HepG2 (cell line): ENCODE measurements around the gene MRPS34. TPM values are rescaled to one million over a fixed set of nuclear protein-coding genes. Genes with fewer than 3 reads are reported as not detected.

ENCODE experiments used
- ARNT ChIP-seq: fragments of 450-650 bp; IDR thresholded peaks from 2 replicates; pipeline ENCODE4 v1.6.1; 2017
- CBX2 ChIP-seq, 2 experiments: fragments of 200-600 bp in 1 of 2; sonication (generic); formaldehyde crosslinking in 1 of 2; IDR thresholded peaks; 2 replicates each; pipeline versions ENCODE4 v1.7.0 to v1.8.1; 2018 to 2022; ENCODE audit warnings: low read depth in 2 of 2, low read length in 1 of 2, mild to moderate bottlenecking in 1 of 2, missing genetic modification reagents in 1 of 2
- FOXP1 ChIP-seq, 2 experiments: fragments of 450-650 bp in 1 of 2; IDR thresholded peaks; 2 replicates each; pipeline ENCODE4 v1.6.1; 2017 to 2018; ENCODE audit warnings: antibody characterized with exemption in 1 of 2
- GPN1 ChIP-seq: sonication (generic); formaldehyde crosslinking; IDR thresholded peaks from 2 replicates; pipeline ENCODE4 v1.5.1; 2020; ENCODE audit warnings: missing genetic modification reagents, borderline replicate concordance
- HNRNPL ChIP-seq: fragments of 200-400 bp; formaldehyde crosslinking; IDR thresholded peaks from 2 replicates; pipeline ENCODE4 v1.6.1; 2017; ENCODE audit warnings: mild to moderate bottlenecking, low read depth, low read length
- KDM5B ChIP-seq: sonication (generic); formaldehyde crosslinking; IDR thresholded peaks from 2 replicates; pipeline ENCODE4 v1.4.0; 2020; ENCODE audit warnings: missing genetic modification reagents, mild to moderate bottlenecking, borderline replicate concordance
- MYC ChIP-seq: sonication (generic); formaldehyde crosslinking; IDR thresholded peaks from 2 replicates; pipeline ENCODE4 v1.9.0; 2021; ENCODE audit warnings: missing genetic modification reagents, borderline replicate concordance
- PREB ChIP-seq: sonication (generic); formaldehyde crosslinking; IDR thresholded peaks from 2 replicates; pipeline ENCODE4 v1.4.0; 2020; ENCODE audit warnings: missing genetic modification reagents
- RCOR2 ChIP-seq: IDR thresholded peaks from 2 replicates; pipeline ENCODE4 v1.6.1; 2016; ENCODE audit warnings: missing biosample characterization, missing genetic modification reagents
- REPIN1 ChIP-seq: sonication (generic); formaldehyde crosslinking; IDR thresholded peaks from 2 replicates; pipeline ENCODE4 v1.8.0; 2022; ENCODE audit warnings: missing genetic modification reagents, low read depth, mild to moderate bottlenecking, borderline replicate concordance
- RERE ChIP-seq: IDR thresholded peaks from 2 replicates; pipeline ENCODE4 v1.6.1; 2016; ENCODE audit warnings: low read depth, missing genetic modification reagents, missing compliant biosample characterization
- XRCC5 ChIP-seq: fragments of 200-400 bp; formaldehyde crosslinking; optimal IDR thresholded peaks from 2 replicates; pipeline ENCODE3; 2017; ENCODE audit warnings: mild to moderate bottlenecking, low read length
- YEATS4 ChIP-seq: sonication (generic); formaldehyde crosslinking; IDR thresholded peaks from 2 replicates; pipeline ENCODE4 v1.4.0; 2020; ENCODE audit warnings: missing genetic modification reagents, borderline replicate concordance
- ZFP41 ChIP-seq: sonication (generic); formaldehyde crosslinking; IDR thresholded peaks from 2 replicates; pipeline ENCODE4 v1.4.0; 2020; ENCODE audit warnings: mild to moderate bottlenecking, missing genetic modification reagents, borderline replicate concordance
- ZNF121 ChIP-seq: sonication (generic); formaldehyde crosslinking; IDR thresholded peaks from 2 replicates; pipeline ENCODE4 v1.5.0; 2020; ENCODE audit warnings: mild to moderate bottlenecking, missing genetic modification reagents
- ZNF331 ChIP-seq: sonication (generic); formaldehyde crosslinking; IDR thresholded peaks from 2 replicates; pipeline ENCODE4 v1.4.0; 2020; ENCODE audit warnings: missing genetic modification reagents
- ZNF354B ChIP-seq: sonication (generic); formaldehyde crosslinking; IDR thresholded peaks from 2 replicates; pipeline ENCODE4 v1.8.0; 2022; ENCODE audit warnings: mild to moderate bottlenecking, missing genetic modification reagents
- ZNF543 ChIP-seq: sonication (generic); formaldehyde crosslinking; IDR thresholded peaks from 2 replicates; pipeline ENCODE4 v1.4.0; 2020; ENCODE audit warnings: mild to moderate bottlenecking, missing genetic modification reagents
- ZNF878 ChIP-seq: sonication (generic); formaldehyde crosslinking; IDR thresholded peaks from 2 replicates; pipeline ENCODE4 v1.8.1; 2023; ENCODE audit warnings: mild to moderate bottlenecking, missing genetic modification reagents, moderate library complexity
- polyA plus RNA-seq, 8 experiments: library from polyadenylated mRNA; depleted of rRNA in 3 of 8; stranded (reverse) in 7 of 8; unstranded in 1 of 8; fragments of >200 nt; fragmentation: Illumina TruSeq in 4 of 8; extraction: Trizol in 4 of 8; gene quantifications; 2 replicates each; pipeline versions ENCODE4 v1.2.1 to v1.2.3, GENCODE V29; 2011 to 2016; ENCODE audit warnings: low read depth in 4 of 8, missing spikeins in 1 of 8, mixed read lengths in 1 of 8; ENCODE audit not compliant: insufficient read depth in 1 of 8
- total RNA-seq, 5 experiments: library from RNA; depleted of rRNA; stranded (reverse); fragments of >200 nt; fragmentation: Illumina TruSeq; extraction: Trizol; gene quantifications; 2 replicates each; pipeline ENCODE4 v1.2.3, GENCODE V29; 2016; ENCODE audit warnings: low read depth in 1 of 5
- TF ChIP-seq, protein P1 (sequence below): sonication (generic); formaldehyde crosslinking; IDR thresholded peaks from 2 replicates; pipeline ENCODE4 v1.4.0; 2020; ENCODE audit warnings: mild to moderate bottlenecking, missing genetic modification reagents, borderline replicate concordance
- TF ChIP-seq, protein P2 (sequence below): sonication (generic); formaldehyde crosslinking; IDR thresholded peaks from 2 replicates; pipeline ENCODE4 v1.8.1; 2022; ENCODE audit warnings: mild to moderate bottlenecking, missing genetic modification reagents

Gene MRPS34
- total and polyA plus RNA-seq, 2 of the 13 experiments (the other 11 are each of a cell fraction or from before 2014, with no cell fraction given), result 63.5 to 131 TPM

- TF ChIP-seq ZNF121 (CRISPR knock-in tag) (no peak), ZNF878 (no peak), GPN1 (CRISPR knock-in tag) (no peak), MYC (CRISPR knock-in tag) (no peak), RERE (CRISPR knock-in tag) (no peak), ZFP41 (CRISPR knock-in tag) (no peak), HNRNPL (no peak), REPIN1 (CRISPR knock-in tag) (no peak), ARNT (no peak), ZNF354B (CRISPR knock-in tag) (no peak), ZNF331 (CRISPR knock-in tag) (no peak), XRCC5 (no peak), KDM5B (no peak), CBX2 (IDR thresholded peaks at IDR 0.05; ENCODE audit: low read depth, low read length) (no peak), CBX2 (CRISPR knock-in tag; IDR thresholded peaks at IDR 0.05; ENCODE audit: low read depth) (no peak), YEATS4 (CRISPR knock-in tag) (no peak), PREB (no peak), RCOR2 (CRISPR knock-in tag) (no peak), ZNF543 (CRISPR knock-in tag) (no peak), FOXP1 (IDR thresholded peaks at IDR 0.05) (no peak), FOXP1 (CRISPR knock-in tag; IDR thresholded peaks at IDR 0.05) (no peak)
- TF ChIP-seq, protein P1, sequence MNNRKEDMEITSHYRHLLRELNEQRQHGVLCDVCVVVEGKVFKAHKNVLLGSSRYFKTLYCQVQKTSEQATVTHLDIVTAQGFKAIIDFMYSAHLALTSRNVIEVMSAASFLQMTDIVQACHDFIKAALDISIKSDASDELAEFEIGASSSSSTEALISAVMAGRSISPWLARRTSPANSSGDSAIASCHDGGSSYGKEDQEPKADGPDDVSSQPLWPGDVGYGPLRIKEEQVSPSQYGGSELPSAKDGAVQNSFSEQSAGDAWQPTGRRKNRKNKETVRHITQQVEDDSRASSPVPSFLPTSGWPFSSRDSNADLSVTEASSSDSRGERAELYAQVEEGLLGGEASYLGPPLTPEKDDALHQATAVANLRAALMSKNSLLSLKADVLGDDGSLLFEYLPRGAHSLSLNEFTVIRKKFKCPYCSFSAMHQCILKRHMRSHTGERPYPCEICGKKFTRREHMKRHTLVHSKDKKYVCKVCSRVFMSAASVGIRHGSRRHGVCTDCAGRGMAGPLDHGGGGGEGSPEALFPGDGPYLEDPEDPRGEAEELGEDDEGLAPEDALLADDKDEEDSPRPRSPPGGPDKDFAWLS (CRISPR knock-in tag), result no peak
- TF ChIP-seq, protein P2, sequence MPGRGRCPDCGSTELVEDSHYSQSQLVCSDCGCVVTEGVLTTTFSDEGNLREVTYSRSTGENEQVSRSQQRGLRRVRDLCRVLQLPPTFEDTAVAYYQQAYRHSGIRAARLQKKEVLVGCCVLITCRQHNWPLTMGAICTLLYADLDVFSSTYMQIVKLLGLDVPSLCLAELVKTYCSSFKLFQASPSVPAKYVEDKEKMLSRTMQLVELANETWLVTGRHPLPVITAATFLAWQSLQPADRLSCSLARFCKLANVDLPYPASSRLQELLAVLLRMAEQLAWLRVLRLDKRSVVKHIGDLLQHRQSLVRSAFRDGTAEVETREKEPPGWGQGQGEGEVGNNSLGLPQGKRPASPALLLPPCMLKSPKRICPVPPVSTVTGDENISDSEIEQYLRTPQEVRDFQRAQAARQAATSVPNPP (CRISPR knock-in tag), result no peak
Observed at GRCh38 chr16:1794908-1795666, 22.2 kb upstream of the MRPS34 start (continued).
